Smooth muscle cell (in vitro differentiated cells): ENCODE results near the gene AIG1. TPM values are rescaled to one million over a fixed set of nuclear protein-coding genes. Genes with fewer than 3 reads are reported as not detected.

Experiments used
- DNase-seq: peaks from one replicate; lab custom pipeline; 2025; ENCODE audit not compliant: unreplicated experiment; lab: John Stamatoyannopoulos, UW
- H2AFZ ChIP-seq: fragments of 200-600 bp; sonication (generic); 2 replicates; pipeline ENCODE4 v1.6.0; 2016; ENCODE audit warnings: antibody characterized with exemption, low read depth, mild to moderate bottlenecking
- H3F3A ChIP-seq: fragments of 200-600 bp; sonication (generic); 2 replicates; pipeline ENCODE4 v1.6.0; 2017; ENCODE audit warnings: antibody characterized with exemption, low read depth
- H3K27ac ChIP-seq: fragments of 200-600 bp; sonication (generic); 2 replicates; pipeline ENCODE4 v1.5.1; 2016; ENCODE audit warnings: low read depth, mild to moderate bottlenecking
- H3K27me3 ChIP-seq: fragments of 200-600 bp; sonication (generic); 2 replicates; pipeline ENCODE4 v1.6.1; 2016; ENCODE audit warnings: low read depth, mild to moderate bottlenecking
- H3K36me3 ChIP-seq: fragments of 200-600 bp; sonication (generic); 2 replicates; pipeline ENCODE4 v1.5.1; 2016; ENCODE audit warnings: low read depth
- H3K4me1 ChIP-seq: fragments of 200-600 bp; sonication (generic); 2 replicates; pipeline ENCODE4 v1.5.1; 2016; ENCODE audit warnings: low read depth
- H3K4me2 ChIP-seq: fragments of 200-600 bp; sonication (generic); 2 replicates; pipeline ENCODE4 v1.6.0; 2016; ENCODE audit warnings: mild to moderate bottlenecking
- H3K4me3 ChIP-seq: fragments of 200-600 bp; sonication (generic); 2 replicates; pipeline ENCODE4 v1.5.1; 2016; ENCODE audit warnings: mild to moderate bottlenecking
- H3K79me2 ChIP-seq: fragments of 200-600 bp; sonication (generic); 2 replicates; pipeline ENCODE4 v1.6.0; 2016; ENCODE audit warnings: low read depth, mild to moderate bottlenecking
- H3K9ac ChIP-seq: fragments of 200-600 bp; sonication (generic); 2 replicates; pipeline ENCODE4 v1.6.0; 2016; ENCODE audit warnings: low read depth
- H3K9me3 ChIP-seq: fragments of 200-600 bp; sonication (generic); replicated peaks from 2 replicates; pipeline ENCODE4 v1.5.1; 2016; ENCODE audit warnings: low read depth
- H4K20me1 ChIP-seq: fragments of 200-600 bp; sonication (generic); 2 replicates; pipeline ENCODE4 v1.6.0; 2016; ENCODE audit warnings: low read depth
- WGBS: methylation state at CpG from one replicate; pipeline ENCODE4 v1.1.7; 2016; ENCODE audit warnings: low lambda C conversion rate; 5-methylcytosine and 5-hydroxymethylcytosine counted together
- polyA plus RNA-seq: library from polyadenylated mRNA; unstranded; fragments of >200 nt; fragmentation: Nextera tagmentation; extraction: Ambion mirVana; gene quantifications from 2 replicates; pipeline ENCODE4 v1.2.1, GENCODE V29; 2016
- total RNA-seq: library from RNA; depleted of rRNA; stranded (reverse); fragments of >200 nt; gene quantifications from 2 replicates; pipeline ENCODE4 v1.2.3, GENCODE V29; 2014
- TF ChIP-seq, protein P1 (sequence below): fragments of 200-600 bp; sonication (generic); IDR thresholded peaks from 2 replicates; pipeline ENCODE4 v1.5.1; 2017; ENCODE audit warnings: borderline replicate concordance, mild to moderate bottlenecking, antibody characterized with exemption; ENCODE audit not compliant: insufficient read depth, poor library complexity, severe bottlenecking

The AIG1 gene
- total and polyA plus RNA-seq, 2 experiments from 2014 or later: 9.1 to 25.9 TPM

DNA sequence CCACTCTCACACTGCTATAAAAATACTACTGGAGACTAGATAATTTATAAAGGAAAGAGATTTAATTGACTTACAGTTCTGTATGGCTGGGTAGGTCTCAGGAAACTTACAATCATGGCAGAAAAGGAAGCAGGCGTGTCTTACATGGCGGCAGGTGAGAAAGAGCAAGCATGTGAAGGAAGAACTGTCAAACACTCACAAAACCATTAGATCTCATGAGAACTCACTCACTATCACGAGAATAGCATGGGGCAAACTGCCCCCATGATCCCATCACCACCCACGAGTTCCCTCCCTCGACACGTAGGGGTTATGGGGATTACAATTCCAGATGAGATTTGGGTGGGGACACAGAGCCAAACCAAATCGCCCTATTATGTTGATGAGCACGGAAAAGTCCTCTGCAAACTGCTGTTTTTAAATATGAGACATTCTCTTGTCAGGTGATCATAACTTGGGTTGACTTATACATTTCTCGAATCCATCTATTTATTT, 133.5 kb downstream of the AIG1 start:
- Histone ChIP-seq H3K27me3 (peaks cover 6% of the 10 kb centered on the region), H3K4me2 (no peak overlapping the region), H4K20me1 (no peaks in the 10 kb centered on the region), H3K4me3 (no peak overlapping the region), H3K27ac (no peak overlapping the region), H3F3A (no peaks in the 10 kb centered on the region), H3K9me3 (no peaks in the 10 kb centered on the region), H3K36me3 (no peaks in the 10 kb centered on the region), H3K4me1 (no peaks in the 10 kb centered on the region), H3K79me2 (no peaks in the 10 kb centered on the region), H3K9ac (no peak overlapping the region), H2AFZ (no peak overlapping the region)
- DNase-seq: no peak
- TF ChIP-seq, protein P1, sequence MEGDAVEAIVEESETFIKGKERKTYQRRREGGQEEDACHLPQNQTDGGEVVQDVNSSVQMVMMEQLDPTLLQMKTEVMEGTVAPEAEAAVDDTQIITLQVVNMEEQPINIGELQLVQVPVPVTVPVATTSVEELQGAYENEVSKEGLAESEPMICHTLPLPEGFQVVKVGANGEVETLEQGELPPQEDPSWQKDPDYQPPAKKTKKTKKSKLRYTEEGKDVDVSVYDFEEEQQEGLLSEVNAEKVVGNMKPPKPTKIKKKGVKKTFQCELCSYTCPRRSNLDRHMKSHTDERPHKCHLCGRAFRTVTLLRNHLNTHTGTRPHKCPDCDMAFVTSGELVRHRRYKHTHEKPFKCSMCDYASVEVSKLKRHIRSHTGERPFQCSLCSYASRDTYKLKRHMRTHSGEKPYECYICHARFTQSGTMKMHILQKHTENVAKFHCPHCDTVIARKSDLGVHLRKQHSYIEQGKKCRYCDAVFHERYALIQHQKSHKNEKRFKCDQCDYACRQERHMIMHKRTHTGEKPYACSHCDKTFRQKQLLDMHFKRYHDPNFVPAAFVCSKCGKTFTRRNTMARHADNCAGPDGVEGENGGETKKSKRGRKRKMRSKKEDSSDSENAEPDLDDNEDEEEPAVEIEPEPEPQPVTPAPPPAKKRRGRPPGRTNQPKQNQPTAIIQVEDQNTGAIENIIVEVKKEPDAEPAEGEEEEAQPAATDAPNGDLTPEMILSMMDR: no peak
- 93% methylated on average over 9 of the region's 9 CpGs for WGBS

DNA sequence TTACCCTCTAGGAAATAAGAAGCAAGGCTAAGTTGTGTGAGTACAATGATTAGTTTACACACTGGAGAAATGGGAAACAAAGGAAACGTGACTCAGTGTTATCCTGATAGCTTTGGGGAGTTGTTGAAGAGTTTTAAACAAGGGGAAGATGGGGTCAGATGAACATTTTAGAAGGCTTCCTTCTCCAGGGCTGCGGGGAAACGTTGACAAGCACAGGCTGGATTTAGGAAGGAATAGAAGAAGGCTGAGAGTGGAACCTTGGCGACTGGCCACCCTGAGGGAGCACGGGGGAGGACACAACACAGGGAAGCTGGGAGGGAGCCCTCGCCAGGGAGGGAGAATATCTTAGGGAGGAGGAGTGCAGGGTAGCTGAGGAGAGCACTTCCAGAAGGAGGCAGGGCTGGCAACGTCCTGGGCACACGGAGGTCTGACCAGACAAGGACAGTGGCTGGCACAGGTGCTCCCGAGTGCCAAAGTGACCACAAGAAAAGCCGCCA, 134.7 kb downstream of the AIG1 start:
- Histone ChIP-seq H3K4me1 (no peaks in the 10 kb centered on the region), H4K20me1 (no peaks in the 10 kb centered on the region), H3K27ac (no peak overlapping the region), H3K27me3 (peaks cover 6% of the 10 kb centered on the region), H3K9me3 (no peaks in the 10 kb centered on the region), H3F3A (no peaks in the 10 kb centered on the region), H3K4me3 (no peak overlapping the region), H3K36me3 (no peaks in the 10 kb centered on the region), H3K9ac (no peak overlapping the region), H2AFZ (no peak overlapping the region), H3K79me2 (no peaks in the 10 kb centered on the region), H3K4me2 (no peak overlapping the region)
- DNase-seq: no peak
- TF ChIP-seq, protein P1: no peak
- WGBS: 91% methylated on average over 10 of the region's 10 CpGs

DNA sequence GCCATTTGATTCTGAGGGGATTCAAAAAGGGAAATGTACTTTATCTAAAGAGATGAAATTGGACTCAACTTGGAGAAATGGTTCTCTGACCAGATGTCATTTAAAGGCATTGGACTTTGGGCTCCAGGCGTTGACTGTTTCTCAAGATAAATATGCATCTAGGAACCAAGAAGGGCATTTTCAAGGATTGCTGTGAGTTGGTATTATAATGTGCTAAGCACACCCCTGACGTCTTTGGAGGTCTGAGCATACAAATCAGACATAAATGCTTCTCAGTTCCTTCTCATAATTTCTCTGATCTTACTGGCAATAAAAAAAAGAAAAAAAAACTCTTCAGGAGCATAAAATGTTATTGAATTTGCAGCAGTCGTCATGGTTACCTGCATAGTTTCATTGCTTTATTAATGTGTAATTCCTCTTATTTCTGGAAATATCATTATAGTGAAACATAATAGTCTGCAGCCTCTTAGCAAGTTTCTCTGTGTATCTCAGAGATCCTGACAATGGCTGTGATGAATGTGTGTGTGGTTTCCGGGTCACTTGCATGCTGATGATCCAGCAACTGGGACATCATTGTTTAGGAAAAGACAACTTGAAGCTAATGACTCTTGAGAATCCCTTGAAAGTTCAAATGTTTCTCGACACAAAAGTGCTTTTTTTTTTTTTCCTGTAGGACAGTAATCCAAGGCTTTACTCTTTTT, 136.0 kb downstream of the AIG1 start:
- 78% methylated on average over 5 of the region's 5 CpGs for WGBS
- H3K27ac ChIP-seq: no peak overlapping the region
- H3K4me2 ChIP-seq: no peak overlapping the region

More for the DNA sequence above, 136.0 kb downstream of the AIG1 start:
- TF ChIP-seq, protein P1: no peak
- Histone ChIP-seq H3K36me3 (no peaks in the 10 kb centered on the region), H3K4me1 (no peaks in the 10 kb centered on the region), H3K9ac (no peak overlapping the region), H2AFZ (no peak overlapping the region), H3F3A (no peaks in the 10 kb centered on the region), H4K20me1 (no peaks in the 10 kb centered on the region), H3K27me3 (peaks cover 6% of the 10 kb centered on the region), H3K79me2 (no peaks in the 10 kb centered on the region), H3K4me3 (no peak overlapping the region), H3K9me3 (no peaks in the 10 kb centered on the region)
- no peak for DNase-seq
